HG03095 (cell line): ENCODE results near the gene AKAP8.
"Not testable (repeated sequence)": the region's sequence is repeated elsewhere in the genome, so short reads cannot be mapped to it uniquely, and the experiment has no call there.

Experiments
- ATAC-seq: cut with Tn5 transposase; IDR thresholded peaks from one replicate; pipeline ENCODE4 v1.9.1; 2021; ENCODE audit warnings: moderate library complexity; ENCODE audit not compliant: unreplicated experiment

The AKAP8 gene

GRCh38 chr19:15404097-15404779 is 24.7 kb upstream of the AKAP8 start:
- ATAC-seq: no peak

GRCh38 chr19:15403151-15403531 is 23.6 kb upstream of the AKAP8 start:
- ATAC-seq: no peak

- ATAC-seq: no peak
Observed at GRCh38 chr19:15402411-15403150, 23.0 kb upstream of the AKAP8 start.

- ATAC-seq: no peak
Observed at GRCh38 chr19:15401397-15401710, 21.8 kb upstream of the AKAP8 start.

- ATAC-seq: no peak
Observed at GRCh38 chr19:15400521-15401396, 21.2 kb upstream of the AKAP8 start.

- no peak for ATAC-seq
Observed at GRCh38 chr19:15399635-15400034, 20.0 kb upstream of the AKAP8 start.

GRCh38 chr19:15399234-15399515 is 19.6 kb upstream of the AKAP8 start:
- ATAC-seq: no peak

- no peak for ATAC-seq
Observed at GRCh38 chr19:15398501-15399233, 19.1 kb upstream of the AKAP8 start.

- no peak for ATAC-seq
Observed at GRCh38 chr19:15397782-15398181, 18.2 kb upstream of the AKAP8 start.

GRCh38 chr19:15397236-15397635 is 17.6 kb upstream of the AKAP8 start:
- ATAC-seq: no peak

GRCh38 chr19:15396436-15396835 is 16.8 kb upstream of the AKAP8 start:
- ATAC-seq: no peak

GRCh38 chr19:15395251-15395650 is 15.7 kb upstream of the AKAP8 start:
- not testable (repeated sequence) for ATAC-seq

GRCh38 chr19:15394426-15394825 is 14.8 kb upstream of the AKAP8 start:
- no peak for ATAC-seq

- ATAC-seq: no peak
Observed at GRCh38 chr19:15393963-15394362, 14.4 kb upstream of the AKAP8 start.

- no peak for ATAC-seq
Observed at GRCh38 chr19:15390814-15391213, 11.2 kb upstream of the AKAP8 start.

GRCh38 chr19:15381864-15382263 is 2.3 kb upstream of the AKAP8 start:
- ATAC-seq: no peak

GRCh38 chr19:15381429-15381828 is 1.8 kb upstream of the AKAP8 start:
- no peak for ATAC-seq

- peak; percentile 24 for ATAC-seq
Observed at GRCh38 chr19:15379999-15380647, 536 bp upstream of the AKAP8 start.

- no peak for ATAC-seq
Observed at GRCh38 chr19:15378534-15379082, 979 bp downstream of the AKAP8 start.

GRCh38 chr19:15374796-15375440 is 4.7 kb downstream of the AKAP8 start:
- no peak for ATAC-seq
